ENCODE measurements around the gene USP28.

GRCh38 chr11:113752932-113753331 is 122.4 kb downstream of the USP28 start:
- TF ChIP-seq GATA2 (IDR thresholded peaks at IDR 0.05; ENCODE audit: low read depth, low read length) = no peak
- TF ChIP-seq GATA3 (IDR thresholded peaks at IDR 0.05; ENCODE audit: low read depth, low read length) = no peak

Measured in SH-SY5Y (cell line).